GM18873 (cell line): ENCODE results near the gene AMACR.

Source experiments
- ATAC-seq: cut with Tn5 transposase; IDR thresholded peaks from one replicate; pipeline ENCODE4 v1.9.1; 2021; ENCODE audit warnings: mild to moderate bottlenecking, moderate library complexity, moderate number of reproducible peaks; ENCODE audit not compliant: unreplicated experiment, low FRiP score

The AMACR gene

DNA sequence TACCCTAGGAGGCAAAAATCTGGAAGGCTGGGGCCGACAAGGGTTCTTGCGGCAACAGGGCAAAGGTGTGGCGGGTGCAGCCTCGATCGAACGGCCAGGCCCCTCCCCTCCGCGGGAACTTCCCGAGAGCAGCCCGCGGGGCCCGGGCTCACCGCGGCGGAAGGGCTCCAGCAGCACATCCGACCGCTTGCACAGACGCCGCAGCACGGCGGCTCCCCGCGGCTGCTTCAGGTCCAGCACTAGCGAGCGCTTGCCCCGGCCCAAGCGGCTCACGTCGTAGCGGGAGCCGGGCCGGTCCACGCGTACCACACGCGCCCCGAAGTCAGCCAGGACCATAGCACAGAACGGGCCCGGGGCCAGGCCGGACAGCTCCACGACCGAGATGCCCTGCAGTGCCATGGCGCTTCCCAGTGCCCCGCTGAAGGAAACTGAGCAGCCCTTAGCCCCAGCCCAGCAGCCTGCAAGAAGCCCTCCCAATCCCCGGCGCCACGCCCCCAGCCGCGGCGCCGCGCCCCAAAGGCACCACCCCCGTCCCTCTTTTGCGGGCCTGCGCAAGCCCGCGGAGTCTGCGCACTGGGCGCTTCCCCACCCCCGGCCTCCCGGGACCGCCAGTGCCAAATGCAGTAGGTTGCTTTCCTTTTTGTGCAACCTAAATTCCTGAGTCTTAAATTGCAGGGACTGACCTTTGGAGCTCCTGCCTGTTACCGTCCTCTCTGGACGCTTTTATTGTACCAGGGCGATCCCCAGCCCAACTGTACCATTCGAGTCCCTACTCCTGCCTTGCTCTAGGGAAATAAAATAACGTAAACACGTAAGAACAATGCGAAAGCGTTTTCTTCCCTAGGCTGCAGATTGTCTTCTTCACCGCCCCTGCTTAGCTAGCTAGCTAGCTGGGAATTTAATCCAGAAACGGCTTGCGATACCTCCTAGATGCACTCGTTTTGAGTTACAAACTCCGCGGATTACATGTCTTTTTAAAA, at the start of gene AMACR:
AMACR (minus strand) TSS at position 430 of the 980 bp plus-strand sequence; CDS start at position 399, 31 bp downstream.
- peak; percentile 88 for ATAC-seq

DNA sequence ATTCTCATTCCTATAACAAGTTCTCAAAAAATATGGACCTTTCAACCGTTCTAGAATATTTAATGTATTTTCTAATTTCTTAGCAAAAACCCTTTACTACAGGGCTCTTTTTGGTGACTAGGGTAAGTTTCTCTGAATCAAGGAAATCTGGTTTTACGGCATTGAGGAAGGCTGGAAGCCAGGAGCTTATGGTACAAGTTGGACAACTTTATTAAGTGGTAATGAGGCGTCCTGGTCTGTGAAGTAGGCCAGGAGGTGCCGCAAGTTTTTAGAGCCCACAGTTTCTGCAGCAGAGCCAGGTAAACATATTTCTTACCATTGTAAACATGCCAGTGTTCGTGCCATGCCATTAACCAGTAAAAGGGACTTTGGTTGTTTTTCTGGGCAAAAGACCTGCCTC, 49.7 kb upstream of the AMACR start:
- no peak for ATAC-seq

- ATAC-seq = no peak
These were observed 49.3 kb upstream of the AMACR start for GRCh38 chr5:34057118-34057517.

DNA sequence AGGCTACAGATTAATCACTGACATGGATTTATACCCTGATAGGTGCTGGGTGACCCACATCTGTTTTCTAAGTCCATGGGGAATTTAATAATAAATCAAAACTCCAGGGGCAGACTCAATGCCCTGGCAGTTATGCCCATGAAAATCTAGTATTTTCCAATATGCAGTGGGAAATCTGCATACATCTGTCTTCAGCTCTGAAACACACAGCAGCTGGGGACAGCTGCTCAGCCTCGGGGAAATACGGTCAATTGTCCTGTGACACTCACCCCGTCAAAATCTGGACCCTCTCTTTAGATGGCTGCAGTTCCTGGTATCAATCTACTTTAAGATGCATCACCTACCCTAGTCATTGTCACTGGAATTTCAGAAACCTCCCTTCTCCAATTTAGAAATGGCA, 47.8 kb upstream of the AMACR start:
- ATAC-seq = no peak

- no peak for ATAC-seq
These were observed 46.5 kb upstream of the AMACR start for GRCh38 chr5:34054400-34054729.

DNA sequence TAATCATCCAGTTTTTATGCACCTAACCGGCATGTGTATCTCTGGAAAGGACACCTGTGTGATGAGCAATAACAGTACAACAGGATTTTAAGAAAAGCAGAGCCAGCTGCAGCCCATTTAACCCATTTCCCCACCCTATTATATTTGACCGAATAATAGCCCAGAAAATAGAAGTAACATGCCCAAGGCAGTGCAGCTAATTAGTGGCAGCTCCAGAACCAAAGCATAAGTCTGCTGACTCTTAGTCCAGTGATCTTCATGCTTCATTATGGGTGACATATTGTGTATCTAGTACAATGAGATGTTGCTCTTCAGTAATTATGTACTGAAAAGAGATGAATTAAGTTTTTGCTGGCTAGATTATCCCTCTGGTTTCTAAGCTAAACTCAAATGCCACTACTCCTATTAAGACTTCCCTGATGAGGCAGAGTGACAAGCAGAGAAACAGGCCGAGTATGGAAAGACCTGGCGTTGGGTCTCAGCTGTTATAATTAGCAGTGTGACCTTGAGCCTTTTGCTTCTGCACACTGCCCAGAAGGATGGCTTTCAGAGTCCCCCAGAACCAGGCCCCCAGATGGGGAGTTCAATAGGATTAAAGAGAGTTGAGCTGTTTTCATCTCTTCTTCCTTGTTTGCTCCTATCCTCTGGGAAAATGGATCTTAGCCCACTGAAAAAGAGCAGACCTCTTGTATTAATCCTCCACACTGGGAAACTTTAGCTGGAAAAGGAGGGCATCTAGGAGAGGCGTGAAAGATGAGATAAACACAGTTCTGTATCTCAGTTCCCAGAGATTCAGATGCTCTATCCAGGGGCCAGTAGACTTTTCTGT, 45.9 kb upstream of the AMACR start:
- no peak for ATAC-seq

DNA sequence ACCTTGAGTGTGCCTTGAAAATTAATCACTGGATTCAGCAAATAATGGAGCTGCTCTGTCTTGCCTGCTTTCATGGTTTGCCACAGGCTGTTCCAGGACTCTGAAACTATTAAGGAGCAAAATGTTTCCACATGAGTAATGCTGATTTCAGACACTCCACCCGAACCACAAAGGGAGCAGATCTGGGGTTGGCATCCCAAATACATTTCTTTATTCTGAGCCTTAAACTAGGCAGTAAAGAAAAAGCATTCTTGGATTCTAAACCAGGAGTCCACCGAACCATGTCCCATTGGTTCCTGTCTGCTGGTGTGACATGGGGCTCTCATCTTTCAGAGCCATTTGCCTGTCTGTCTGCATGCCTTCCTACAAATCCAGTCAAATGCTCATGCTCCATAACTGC, 45.3 kb upstream of the AMACR start:
- no peak for ATAC-seq

DNA sequence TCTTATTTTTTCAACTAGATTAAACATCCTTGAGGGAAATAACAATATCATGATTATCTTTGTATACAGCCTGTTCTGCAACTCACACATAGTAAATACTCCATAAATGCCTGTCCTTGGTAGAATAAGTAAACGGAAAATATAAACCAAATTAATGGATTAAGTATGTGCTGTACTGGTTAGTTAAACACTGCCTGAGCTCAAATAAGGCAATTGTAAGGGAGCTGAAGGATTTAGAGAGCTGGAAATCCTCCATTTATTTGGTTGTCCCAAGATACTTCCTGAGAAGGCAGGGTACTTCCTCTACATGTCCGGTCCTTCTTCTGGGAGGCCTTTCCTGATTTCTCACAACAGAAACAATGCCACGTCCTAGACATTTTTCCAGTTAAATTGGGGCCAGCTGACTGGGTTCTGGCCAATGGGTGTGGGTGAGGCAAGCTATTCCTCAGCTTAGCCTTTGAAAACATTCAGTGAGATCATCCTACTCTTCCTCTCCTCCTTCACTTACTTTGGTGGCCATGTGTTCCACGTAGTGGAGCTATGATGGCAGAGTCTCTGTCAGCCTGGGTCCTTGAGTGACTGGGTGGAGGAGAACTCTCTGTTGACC, 43.6 kb upstream of the AMACR start:
- no peak for ATAC-seq

DNA sequence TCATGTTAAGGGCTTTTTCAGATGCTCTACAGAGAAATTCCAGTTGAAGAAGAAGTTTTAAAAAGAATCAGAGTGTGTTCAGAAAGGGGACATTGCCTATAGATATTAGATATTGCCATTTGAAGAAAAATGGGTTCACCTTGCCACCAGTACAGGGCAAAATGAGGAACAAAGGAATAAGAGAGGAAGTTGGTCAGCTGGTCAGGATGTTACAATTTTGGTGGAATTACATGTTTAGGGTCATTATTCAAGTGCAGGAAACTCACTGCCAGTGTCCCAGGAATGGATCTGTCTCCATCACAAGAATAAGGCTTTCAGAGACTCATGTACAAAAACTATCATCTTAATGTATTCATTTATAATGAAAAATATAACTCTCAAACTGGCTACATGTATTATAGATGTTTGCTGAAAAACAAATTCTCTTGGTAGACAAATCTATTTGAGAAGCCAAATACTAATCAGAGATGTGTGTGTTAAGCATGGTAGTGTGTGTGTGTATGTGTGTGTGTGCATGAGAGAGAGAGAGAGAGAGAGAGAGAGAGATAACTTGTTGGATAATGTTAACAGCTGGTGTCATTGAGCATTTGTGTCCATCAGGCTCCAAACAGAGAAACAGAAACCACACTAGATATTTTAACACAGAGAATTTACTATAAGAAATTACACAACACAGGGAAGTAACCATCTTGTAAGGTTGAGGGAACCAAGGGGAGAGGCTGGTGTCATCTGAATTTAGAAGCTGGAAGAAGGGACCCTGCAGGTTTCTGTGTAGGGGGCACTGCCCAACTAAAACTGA, 40.1 kb upstream of the AMACR start:
- ATAC-seq = no peak

DNA sequence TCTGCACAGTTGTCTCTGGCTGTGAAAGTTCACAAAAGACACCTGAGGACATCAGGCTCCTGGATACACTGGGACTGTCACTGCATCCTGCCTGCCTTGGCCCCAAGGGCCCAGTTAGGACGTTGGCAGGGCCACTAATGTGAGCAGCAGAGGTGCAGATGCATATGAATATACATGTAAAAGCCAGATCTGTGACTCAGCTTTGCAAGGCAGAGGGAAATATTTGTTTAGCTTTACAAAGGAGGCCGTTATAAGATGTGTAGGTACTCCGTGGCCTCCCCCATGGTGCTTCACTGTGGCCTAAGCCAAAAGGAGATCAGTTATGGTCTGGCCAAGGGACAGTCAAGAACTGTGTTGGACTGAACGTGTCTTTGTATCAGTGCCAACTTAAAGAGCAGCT, 39.3 kb upstream of the AMACR start:
- no peak for ATAC-seq

GRCh38 chr5:34045996-34046395, 38.1 kb upstream of the AMACR start:
- ATAC-seq = no peak

DNA sequence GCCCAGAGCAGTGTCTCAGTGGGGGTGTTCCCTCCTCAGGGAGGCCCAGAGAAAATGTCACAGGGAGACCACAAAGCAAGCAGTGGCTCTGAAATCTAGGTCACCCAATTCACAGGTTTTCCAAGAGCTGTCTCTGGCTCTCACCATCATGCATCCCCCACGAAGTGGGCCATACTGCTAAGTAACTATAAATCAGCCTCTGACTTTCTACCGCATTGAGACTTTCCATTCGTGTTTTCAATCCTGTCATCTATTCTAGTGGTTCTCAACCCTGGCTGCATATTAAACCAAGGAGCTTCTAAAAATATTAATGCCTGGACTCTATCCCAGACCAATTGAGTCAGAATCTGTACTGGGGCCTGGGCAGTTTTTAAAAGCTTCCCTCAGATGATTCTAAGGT, 37.2 kb upstream of the AMACR start:
- no peak for ATAC-seq

- ATAC-seq = no peak
These were observed 35.4 kb upstream of the AMACR start, which contains the start of gene C1QTNF3 for GRCh38 chr5:34043099-34043876. Gene C1QTNF3, minus strand, starts transcription at chr5:34043213. Its CDS starts 88 bp downstream, at chr5:34043125.

DNA sequence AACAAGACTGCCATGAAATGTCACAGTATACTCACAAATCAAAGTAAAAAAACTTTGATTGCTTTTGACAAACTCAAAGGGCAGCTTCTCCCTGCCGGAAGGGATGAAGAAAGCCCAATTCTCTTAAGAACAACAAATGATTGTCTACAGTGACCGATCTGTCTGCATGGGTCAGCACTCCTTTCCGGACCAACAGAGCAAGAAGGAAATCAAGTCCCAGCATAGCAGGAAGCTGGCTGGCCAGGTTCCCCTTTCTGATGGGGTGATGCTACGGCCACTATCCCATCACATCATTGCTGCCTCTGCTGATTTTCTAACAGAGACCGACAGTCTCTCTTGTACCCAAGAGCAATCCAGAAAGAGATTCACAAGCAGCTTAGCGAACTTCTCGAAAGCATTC, 34.5 kb upstream of the AMACR start:
- no peak for ATAC-seq

DNA sequence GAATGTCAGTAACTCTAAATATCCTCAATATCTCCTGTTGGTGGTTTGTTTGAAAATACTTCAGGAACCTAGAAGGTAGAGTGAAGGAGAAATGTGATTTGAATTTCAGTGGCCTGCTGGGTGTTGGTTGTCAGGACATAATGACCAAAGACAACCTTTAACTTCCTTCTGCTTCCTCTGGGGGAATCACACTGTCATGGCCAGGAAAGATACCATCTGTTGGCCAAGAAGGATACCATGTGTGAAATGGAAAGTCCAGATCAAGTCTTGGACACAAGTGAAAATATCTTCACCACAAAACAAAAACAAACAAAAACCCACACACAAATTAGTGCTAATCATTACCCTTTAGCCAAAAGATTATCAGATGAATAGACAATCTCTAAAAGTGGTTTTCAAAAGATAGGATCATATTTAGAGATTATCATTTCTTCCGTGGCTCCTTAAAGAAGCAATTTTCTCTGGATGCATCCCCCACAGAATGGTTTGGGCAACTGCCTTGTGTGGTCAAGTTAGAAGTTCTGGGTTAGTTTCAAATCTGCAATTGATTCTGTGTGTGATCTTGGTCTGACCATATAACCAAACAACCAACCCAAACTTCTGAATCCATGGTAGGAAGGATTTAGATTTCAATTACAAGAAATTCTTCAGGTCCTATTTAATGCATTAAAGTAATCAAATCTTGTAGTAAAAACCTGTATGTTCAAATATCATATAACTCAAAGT, 33.6 kb upstream of the AMACR start:
- no peak for ATAC-seq

DNA sequence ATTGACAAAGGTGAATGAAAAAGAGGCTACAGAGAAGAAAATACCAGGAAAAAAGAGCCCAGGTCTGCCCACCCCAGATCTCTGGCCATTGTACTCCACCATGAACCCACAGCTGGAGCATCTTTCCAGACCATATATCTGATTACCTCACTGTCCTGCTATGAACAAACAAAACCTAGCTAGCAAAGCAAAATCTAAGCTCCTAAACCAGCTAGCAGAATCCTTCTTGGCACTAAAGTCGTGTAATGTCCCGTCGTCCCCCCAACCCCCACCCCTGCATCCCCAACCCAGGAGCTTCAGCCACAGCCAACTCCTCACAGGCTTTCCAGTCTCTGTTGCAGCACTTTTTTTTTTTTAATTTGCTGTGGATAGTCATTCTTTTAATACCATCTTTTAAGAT, 32.6 kb upstream of the AMACR start:
- no peak for ATAC-seq

- ATAC-seq = no peak
These were observed 31.7 kb upstream of the AMACR start for GRCh38 chr5:34039398-34040157.

- ATAC-seq = no peak
These were observed 31.0 kb upstream of the AMACR start for GRCh38 chr5:34038838-34039237.
